KG1 (cell line): ENCODE data around the gene SERPINB11.
"Not testable (repeated sequence)": the region's sequence is repeated elsewhere in the genome, so short reads cannot be mapped to it uniquely, and the experiment has no call there.

Source experiments
- DNase-seq: peaks from one replicate; lab custom pipeline; 2025; lab: John Stamatoyannopoulos, UW

SERPINB11 gene

GRCh38 chr18:63702660-63703059 lies at the start of gene SERPINB11:
Gene SERPINB11 (plus strand): TSS chr18:63702960. CDS start chr18:63710194, 7,234 bp downstream.
- DNase-seq: no peak

GRCh38 chr18:63658920-63659319 lies 43.8 kb upstream of the SERPINB11 start:
- not testable (repeated sequence) for DNase-seq

GRCh38 chr18:63661750-63662149 lies 41.0 kb upstream of the SERPINB11 start, which contains the start of gene SERPINB3:
Gene SERPINB3 (minus strand): TSS chr18:63661893. CDS start chr18:63661216, 677 bp downstream.
- not testable (repeated sequence) for DNase-seq

GRCh38 chr18:63664571-63664970 lies 38.2 kb upstream of the SERPINB11 start:
- no peak for DNase-seq

- DNase-seq: no peak
These were observed 26.0 kb upstream of the SERPINB11 start for GRCh38 chr18:63676526-63677323.

- no peak for DNase-seq
These were observed 25.1 kb upstream of the SERPINB11 start for GRCh38 chr18:63677500-63678225.

GRCh38 chr18:63679820-63680606 lies 22.7 kb upstream of the SERPINB11 start:
- DNase-seq: no peak

- DNase-seq: no peak
These were observed 21.1 kb upstream of the SERPINB11 start for GRCh38 chr18:63681449-63682340.

GRCh38 chr18:63683152-63683551 lies 19.6 kb upstream of the SERPINB11 start:
- no peak for DNase-seq

GRCh38 chr18:63683890-63684289 lies 18.9 kb upstream of the SERPINB11 start:
- DNase-seq: no peak

- DNase-seq: no peak
These were observed 18.0 kb upstream of the SERPINB11 start for GRCh38 chr18:63684718-63685117.

- DNase-seq: no peak
These were observed 15.9 kb upstream of the SERPINB11 start for GRCh38 chr18:63686871-63687270.

- no peak for DNase-seq
These were observed 13.7 kb upstream of the SERPINB11 start for GRCh38 chr18:63689064-63689463.

GRCh38 chr18:63697097-63697660 lies 5.6 kb upstream of the SERPINB11 start:
- no peak for DNase-seq

GRCh38 chr18:63700501-63700900 lies 2.3 kb upstream of the SERPINB11 start:
- DNase-seq: no peak

GRCh38 chr18:63701952-63702351 lies 808 bp upstream of the SERPINB11 start:
- DNase-seq: no peak

- DNase-seq: no peak
These were observed 2.6 kb downstream of the SERPINB11 start for GRCh38 chr18:63705401-63705800.

GRCh38 chr18:63707816-63708215 lies 5.1 kb downstream of the SERPINB11 start:
- no peak for DNase-seq

GRCh38 chr18:63708650-63709049 lies 5.9 kb downstream of the SERPINB11 start:
- no peak for DNase-seq

- no peak for DNase-seq
These were observed 23.1 kb downstream of the SERPINB11 start for GRCh38 chr18:63725682-63726480.
